ENCODE data around the gene UTP20.

Gene UTP20

DNA sequence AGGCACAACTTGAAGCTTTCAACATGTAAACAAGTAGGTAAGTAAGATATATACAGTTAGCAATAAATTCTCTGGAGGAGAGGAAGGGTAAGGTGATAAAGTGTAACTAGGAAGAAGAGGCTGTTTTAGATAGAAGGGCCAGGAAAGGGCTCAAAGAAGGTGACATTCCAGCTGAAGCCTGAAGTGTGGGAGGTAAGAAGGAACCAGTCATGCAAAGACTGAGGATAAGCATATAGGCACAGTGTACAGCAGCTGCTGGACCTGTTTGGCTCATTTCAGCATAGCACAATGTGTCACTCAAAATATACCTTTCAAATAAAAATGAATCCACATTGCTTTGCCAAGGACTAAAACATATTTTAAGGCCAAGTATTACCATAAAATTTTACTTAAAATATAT, 156.2 kb downstream of the UTP20 start:
- no peak overlapping the region for H3K9ac ChIP-seq (ENCODE audit: low read depth, low read length)
- no peak overlapping the region for H3K4me2 ChIP-seq (ENCODE audit: insufficient read depth, low read length)
- H3K27me3 ChIP-seq (ENCODE audit: insufficient read depth, low read length, poor library complexity): no peaks in the 10 kb centered on the region
- no peak overlapping the region for H3K27ac ChIP-seq (ENCODE audit: low read length)
- no peak overlapping the region for H2AFZ ChIP-seq (ENCODE audit: low read depth, low read length)
- H3K4me1 ChIP-seq (ENCODE audit: insufficient read depth, low read length): no peaks in the 10 kb centered on the region
- no peaks in the 10 kb centered on the region for H3K79me2 ChIP-seq (ENCODE audit: insufficient read depth, low read length)
- H3K4me3 ChIP-seq (ENCODE audit: low read depth in 1 of 2, low read length in 2 of 2): no peak overlapping the region
- H3K9me3 ChIP-seq (ENCODE audit: insufficient read depth, low read length, severe bottlenecking): no peaks in the 10 kb centered on the region
- no peaks in the 10 kb centered on the region for H4K20me1 ChIP-seq (ENCODE audit: insufficient read depth, low read length)
- TF ChIP-seq, protein P1, sequence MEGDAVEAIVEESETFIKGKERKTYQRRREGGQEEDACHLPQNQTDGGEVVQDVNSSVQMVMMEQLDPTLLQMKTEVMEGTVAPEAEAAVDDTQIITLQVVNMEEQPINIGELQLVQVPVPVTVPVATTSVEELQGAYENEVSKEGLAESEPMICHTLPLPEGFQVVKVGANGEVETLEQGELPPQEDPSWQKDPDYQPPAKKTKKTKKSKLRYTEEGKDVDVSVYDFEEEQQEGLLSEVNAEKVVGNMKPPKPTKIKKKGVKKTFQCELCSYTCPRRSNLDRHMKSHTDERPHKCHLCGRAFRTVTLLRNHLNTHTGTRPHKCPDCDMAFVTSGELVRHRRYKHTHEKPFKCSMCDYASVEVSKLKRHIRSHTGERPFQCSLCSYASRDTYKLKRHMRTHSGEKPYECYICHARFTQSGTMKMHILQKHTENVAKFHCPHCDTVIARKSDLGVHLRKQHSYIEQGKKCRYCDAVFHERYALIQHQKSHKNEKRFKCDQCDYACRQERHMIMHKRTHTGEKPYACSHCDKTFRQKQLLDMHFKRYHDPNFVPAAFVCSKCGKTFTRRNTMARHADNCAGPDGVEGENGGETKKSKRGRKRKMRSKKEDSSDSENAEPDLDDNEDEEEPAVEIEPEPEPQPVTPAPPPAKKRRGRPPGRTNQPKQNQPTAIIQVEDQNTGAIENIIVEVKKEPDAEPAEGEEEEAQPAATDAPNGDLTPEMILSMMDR (IDR thresholded peaks at IDR 0.05; ENCODE audit: borderline replicate concordance, extremely low read depth, low read length, poor library complexity, severe bottlenecking): no peak
- TF ChIP-seq EZH2 (IDR thresholded peaks at IDR 0.05; ENCODE audit: borderline replicate concordance, low read depth, low read length, severe bottlenecking): no peak
- H3K36me3 ChIP-seq (ENCODE audit: insufficient read depth, low read length): no peaks in the 10 kb centered on the region
- no peak for ATAC-seq (ENCODE audit: insufficient read depth, low read depth)
- no peak for DNase-seq
